ENCODE results near the gene CEP85. TPM values are rescaled to one million over a fixed set of nuclear protein-coding genes. Genes with fewer than 3 reads are reported as not detected.

CEP85 gene
- total RNA-seq, 1 experiment from 2014 or later = 38.6 TPM

- peak overlapping the region; percentile 73 to 95 (median 90); a peak in 4 of 7 replicates for H3K27ac Mint-ChIP-seq
- Histone ChIP-seq H3K9ac (ENCODE audit: extremely low read depth, insufficient read length, low read length) (no peak overlapping the region), H4K5ac (ENCODE audit: insufficient read length, low read depth, low read length) (no peak overlapping the region)
Observed at GRCh38 chr1:26300578-26301275, 66.7 kb downstream of the CEP85 start.

More at GRCh38 chr1:26300578-26301275, 66.7 kb downstream of the CEP85 start:
- H3K79me2 ChIP-seq (ENCODE audit: insufficient read depth, low read length) = no peaks in the 10 kb centered on the region
- no peak for TF ChIP-seq CTCF (conservative IDR thresholded peaks at IDR 0.05)
- H3K14ac ChIP-seq (ENCODE audit: insufficient read depth, low read length) = no peak overlapping the region
- Mint-ChIP-seq H3K36me3 (ENCODE audit: insufficient read depth in 1 of 3, low read depth in 3 of 3) (no peaks in the 10 kb centered on the region), H3K4me1 (peaks cover 6% of the 10 kb centered on the region in 2 experiments), H3K4me3 (no peak overlapping the region), H3K9me3 (no peaks in the 10 kb centered on the region), H3K27me3 (ENCODE audit: low read depth) (0 out of 2 replicates have a peak, but pooled peaks cover 2% of the 10 kb centered on the region)
- no peaks in the 10 kb centered on the region for H3K9me3 ChIP-seq (ENCODE audit: control insufficient read depth, low read depth, low read length)
- no peak overlapping the region for H2BK120ac ChIP-seq (ENCODE audit: low read depth, low read length, poor library complexity, severe bottlenecking)
- H3K4me2 ChIP-seq (ENCODE audit: insufficient read depth, insufficient read length, low read length) = no peak overlapping the region
- no peaks in the 10 kb centered on the region for H3K79me1 ChIP-seq (ENCODE audit: insufficient read depth, low read depth, low read length, poor library complexity, severe bottlenecking)
- no peak overlapping the region for H2AFZ ChIP-seq (ENCODE audit: low read length)
- no peak overlapping the region for H2AK5ac ChIP-seq (ENCODE audit: insufficient read length, low read length)
- no peak overlapping the region for H3K56ac ChIP-seq (ENCODE audit: insufficient read length, low read depth, low read length)
- H3K4me1 ChIP-seq (ENCODE audit: insufficient read depth, low read length) = no peaks in the 10 kb centered on the region
- H3K27me3 ChIP-seq (ENCODE audit: insufficient read depth, low read length) = no peaks in the 10 kb centered on the region
- no peak overlapping the region for H4K91ac ChIP-seq (ENCODE audit: insufficient read length, low read depth, low read length)
- no peak overlapping the region for H4K8ac ChIP-seq (replicated peaks; ENCODE audit: insufficient read length, low read depth, low read length)
- H2BK15ac ChIP-seq (ENCODE audit: low read depth, low read length) = no peak overlapping the region
- WGBS (ENCODE audit: extremely low coverage, insufficient read length, low lambda C conversion rate) = no CpG with 5 or more reads among the region's 11 CpGs
- no peaks in the 10 kb centered on the region for H4K20me1 ChIP-seq (ENCODE audit: control insufficient read depth, insufficient read depth, insufficient read length)
- H3K4ac ChIP-seq (ENCODE audit: low read depth, low read length) = no peak overlapping the region
- H3K23ac ChIP-seq (ENCODE audit: insufficient read length, low read depth, low read length) = no peak overlapping the region
- no peak overlapping the region for H3K27ac ChIP-seq (ENCODE audit: insufficient read length, low read depth, low read length)
- H3K23me2 ChIP-seq (ENCODE audit: insufficient read length, low read depth, low read length, poor library complexity, severe bottlenecking) = no peaks in the 10 kb centered on the region
- H2BK20ac ChIP-seq (ENCODE audit: low read depth, low read length, poor library complexity, severe bottlenecking) = no peak overlapping the region
- no peak overlapping the region for H3T11ph ChIP-seq (ENCODE audit: low read length)
- DNase-seq = no peak
- H3K18ac ChIP-seq (ENCODE audit: insufficient read length, low read depth, low read length) = no peak overlapping the region
- no peak overlapping the region for H2BK5ac ChIP-seq (ENCODE audit: insufficient read length, low read length)
- H2BK12ac ChIP-seq (ENCODE audit: insufficient read length, low read depth, low read length) = no peak overlapping the region
